Activated naive CD4-positive, alpha-beta T cell treated with anti-CD3 and anti-CD28 coated beads, Interleukin-2, amount 50 U/mL, for 24 hours (primary cell): Measurements from ENCODE around the gene TACC3.

Source experiments
- H3K27ac Mint-ChIP-seq: one replicate; pipeline ENCODE4 v1.8.0; 2021; ENCODE audit warnings: mild to moderate bottlenecking, mixed read lengths
- H3K27me3 Mint-ChIP-seq: one replicate; pipeline ENCODE4 v1.8.0; 2021; ENCODE audit warnings: mixed read lengths
- H3K36me3 Mint-ChIP-seq: one replicate; pipeline ENCODE4 v1.8.0; 2021; ENCODE audit warnings: mixed read lengths
- H3K4me1 Mint-ChIP-seq: one replicate; pipeline ENCODE4 v1.8.0; 2021; ENCODE audit warnings: mixed read lengths
- H3K4me3 Mint-ChIP-seq: one replicate; pipeline ENCODE4 v1.8.0; 2021; ENCODE audit warnings: mild to moderate bottlenecking, mixed read lengths
- H3K9me3 Mint-ChIP-seq: one replicate; pipeline ENCODE4 v1.8.0; 2021; ENCODE audit warnings: mixed read lengths

The TACC3 gene

GRCh38 chr4:1793496-1793840, 72.1 kb downstream of the TACC3 start:
- Mint-ChIP-seq H3K27me3 (peaks cover 7% of the 10 kb centered on the region), H3K27ac (no peak overlapping the region), H3K36me3 (no peaks in the 10 kb centered on the region), H3K4me3 (no peak overlapping the region), H3K4me1 (no peaks in the 10 kb centered on the region), H3K9me3 (no peaks in the 10 kb centered on the region)

DNA sequence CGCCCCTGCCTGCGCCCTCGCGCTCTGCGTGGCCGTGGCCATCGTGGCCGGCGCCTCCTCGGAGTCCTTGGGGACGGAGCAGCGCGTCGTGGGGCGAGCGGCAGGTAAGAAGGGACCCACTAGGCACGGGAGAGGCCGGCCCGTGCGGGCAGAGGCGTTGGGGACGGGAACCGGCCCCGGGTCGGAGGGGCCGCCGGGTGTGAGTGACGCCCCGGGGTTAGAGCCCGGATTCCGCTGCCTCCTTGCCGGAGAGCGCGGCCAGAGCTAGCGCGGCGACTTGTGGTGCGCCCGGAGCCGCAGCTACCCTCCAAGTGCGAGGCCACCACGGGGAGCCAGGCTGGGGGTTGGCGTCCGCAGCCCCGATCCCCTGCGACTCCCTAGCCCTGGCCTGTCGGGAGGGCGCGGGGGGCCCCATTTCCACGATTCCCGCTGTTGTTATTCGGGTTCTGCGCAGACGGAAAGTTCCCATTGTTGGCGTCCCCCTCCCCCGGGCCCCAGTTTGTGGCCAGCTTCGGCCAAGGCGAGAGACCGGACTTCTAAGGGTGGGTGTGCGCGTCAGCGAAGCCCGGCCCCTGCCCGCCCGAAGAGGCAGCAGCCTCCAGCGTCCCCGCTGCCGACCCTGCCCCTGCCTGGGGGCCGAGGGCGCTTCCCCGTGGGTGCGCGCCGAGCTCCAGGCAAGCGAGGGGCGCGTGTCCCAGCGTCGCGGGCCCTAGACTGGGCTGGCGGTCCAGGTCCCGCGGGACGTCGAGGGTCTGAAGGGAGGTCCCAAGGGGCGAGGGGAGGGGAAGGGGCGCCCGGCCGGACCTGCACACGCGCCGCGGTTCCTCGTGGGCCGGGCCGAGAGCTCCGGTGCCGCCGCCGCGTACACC, 72.9 kb downstream of the TACC3 start:
- H3K27ac Mint-ChIP-seq, result no peak overlapping the region
- H3K4me1 Mint-ChIP-seq, result no peaks in the 10 kb centered on the region
- no peaks in the 10 kb centered on the region for H3K9me3 Mint-ChIP-seq
- peak overlapping the region; percentile 42 for H3K4me3 Mint-ChIP-seq
- peaks cover 9% of the 10 kb centered on the region for H3K27me3 Mint-ChIP-seq
- H3K36me3 Mint-ChIP-seq, result no peaks in the 10 kb centered on the region
